Keratinocyte (primary cell): ENCODE results near the gene SYNPR. TPM values are rescaled to one million over a fixed set of nuclear protein-coding genes. Genes with fewer than 3 reads are reported as not detected.

ENCODE experiments used
- DNase-seq: peaks from one replicate; pipeline ENCODE4 v3.0.0-alpha.2; 2011; ENCODE audit warnings: low read depth, missing footprints, low spot score
- FAIRE-seq: peaks from 2 replicates; lab custom pipeline; 2011; peaks lifted over from hg19 to GRCh38; lab: Jason Lieb, UNC
- H2AFZ ChIP-seq: 2 replicates; pipeline ENCODE4 v1.6.0; 2012; ENCODE audit warnings: low read length, control low read depth, inconsistent platforms; ENCODE audit not compliant: control insufficient read depth
- H3K27ac ChIP-seq: 2 replicates; pipeline ENCODE4 v1.5.1; 2011; ENCODE audit warnings: low read length; ENCODE audit not compliant: control insufficient read depth, insufficient read depth
- H3K27me3 ChIP-seq: 3 replicates; pipeline ENCODE4 v1.6.0; 2011; ENCODE audit warnings: low read length; ENCODE audit not compliant: control insufficient read depth, insufficient read depth; ENCODE audit errors: extremely low read depth
- H3K36me3 ChIP-seq, 2 experiments: 2 replicates in 1 of 2; 3 replicates in 1 of 2; pipeline ENCODE4 v1.5.1; 2011; ENCODE audit warnings: low read length in 2 of 2, mild to moderate bottlenecking in 1 of 2; ENCODE audit not compliant: control insufficient read depth in 2 of 2, insufficient read depth in 2 of 2; ENCODE audit errors: extremely low read depth in 1 of 2
- H3K4me1 ChIP-seq: 3 replicates; pipeline ENCODE4 v1.5.1; 2011; ENCODE audit warnings: low read length; ENCODE audit not compliant: control insufficient read depth, insufficient read depth; ENCODE audit errors: extremely low read depth
- H3K4me2 ChIP-seq: 3 replicates; pipeline ENCODE4 v1.6.0; 2011; ENCODE audit warnings: low read depth, low read length; ENCODE audit not compliant: control insufficient read depth, insufficient read depth; ENCODE audit errors: extremely low read depth
- H3K4me3 ChIP-seq, 3 experiments: fragments of 200-600 bp in 1 of 3; sonication (generic) in 1 of 3; 2 replicates in 2 of 3; 3 replicates in 1 of 3; pipeline ENCODE4 v1.5.1; 2011 to 2016; ENCODE audit warnings: low read length in 3 of 3, mild to moderate bottlenecking in 3 of 3, control low read depth in 2 of 3, inconsistent platforms in 1 of 3, low read depth in 1 of 3, mixed read lengths in 1 of 3, mixed run types in 1 of 3, moderate library complexity in 1 of 3; ENCODE audit not compliant: control insufficient read depth in 2 of 3, insufficient read depth in 2 of 3; ENCODE audit errors: extremely low read depth in 1 of 3
- H3K79me2 ChIP-seq: 2 replicates; pipeline ENCODE4 v1.6.0; 2012; ENCODE audit warnings: low read length; ENCODE audit not compliant: control insufficient read depth, insufficient read depth
- H3K9ac ChIP-seq: 3 replicates; pipeline ENCODE4 v1.6.0; 2011; ENCODE audit warnings: low read length; ENCODE audit not compliant: control insufficient read depth, insufficient read depth; ENCODE audit errors: extremely low read depth
- H3K9me1 ChIP-seq: 3 replicates; pipeline ENCODE4 v1.6.0; 2011; ENCODE audit warnings: low read length; ENCODE audit not compliant: control insufficient read depth, insufficient read depth; ENCODE audit errors: extremely low read depth
- H3K9me3 ChIP-seq: 2 replicates; pipeline ENCODE4 v1.5.1; 2012; ENCODE audit warnings: low read depth, low read length; ENCODE audit not compliant: control insufficient read depth
- H4K20me1 ChIP-seq: 3 replicates; pipeline ENCODE4 v1.6.0; 2011; ENCODE audit warnings: low read length; ENCODE audit not compliant: control insufficient read depth, insufficient read depth; ENCODE audit errors: extremely low read depth
- EZH2 ChIP-seq: IDR thresholded peaks from one replicate; pipeline ENCODE4 v1.6.1; 2012; ENCODE audit warnings: inconsistent platforms, mild to moderate bottlenecking, low read length, moderate library complexity
- dilution Hi-C: fragments of 300-500 bp; cut with MboI; formaldehyde crosslinking; loops from one replicate; pipeline ENCODE4 v1.7.0; 2020; ENCODE audit warnings: low sequenced_read_pairs; ENCODE audit not compliant: extremely low pct_ligation_motif_present
- polyA plus RNA-seq, 5 experiments: library from polyadenylated mRNA; depleted of rRNA in 3 of 5; stranded (reverse) in 3 of 5; stranded (forward) in 1 of 5; unstranded in 1 of 5; fragments of >200 nt; gene quantifications; 1 replicate in 1 of 5; 2 replicates in 3 of 5; 3 replicates in 1 of 5; pipeline versions ENCODE4 v1.2.1 to v1.2.3, GENCODE V29; 2011 to 2012; ENCODE audit warnings: missing spikeins in 2 of 5, low read depth in 1 of 5, low replicate concordance in 1 of 5
- TF ChIP-seq, protein P1 (sequence below), 3 experiments: IDR thresholded peaks in 1 of 3; conservative IDR thresholded peaks in 1 of 3; optimal IDR thresholded peaks in 1 of 3; 2 replicates in 2 of 3; 3 replicates in 1 of 3; pipeline versions ENCODE3 to v1.5.1; 2011; ENCODE audit warnings: low read length in 3 of 3, mild to moderate bottlenecking in 3 of 3, moderate library complexity in 2 of 3, control low read depth in 1 of 3, inconsistent platforms in 1 of 3; ENCODE audit not compliant: insufficient read depth in 2 of 3; ENCODE audit errors: extremely low read depth in 1 of 3

Gene SYNPR
- polyA plus RNA-seq, 1 donor (not counting 4 experiments of a cell fraction or from before 2014, with no cell fraction given) = not detected

DNA sequence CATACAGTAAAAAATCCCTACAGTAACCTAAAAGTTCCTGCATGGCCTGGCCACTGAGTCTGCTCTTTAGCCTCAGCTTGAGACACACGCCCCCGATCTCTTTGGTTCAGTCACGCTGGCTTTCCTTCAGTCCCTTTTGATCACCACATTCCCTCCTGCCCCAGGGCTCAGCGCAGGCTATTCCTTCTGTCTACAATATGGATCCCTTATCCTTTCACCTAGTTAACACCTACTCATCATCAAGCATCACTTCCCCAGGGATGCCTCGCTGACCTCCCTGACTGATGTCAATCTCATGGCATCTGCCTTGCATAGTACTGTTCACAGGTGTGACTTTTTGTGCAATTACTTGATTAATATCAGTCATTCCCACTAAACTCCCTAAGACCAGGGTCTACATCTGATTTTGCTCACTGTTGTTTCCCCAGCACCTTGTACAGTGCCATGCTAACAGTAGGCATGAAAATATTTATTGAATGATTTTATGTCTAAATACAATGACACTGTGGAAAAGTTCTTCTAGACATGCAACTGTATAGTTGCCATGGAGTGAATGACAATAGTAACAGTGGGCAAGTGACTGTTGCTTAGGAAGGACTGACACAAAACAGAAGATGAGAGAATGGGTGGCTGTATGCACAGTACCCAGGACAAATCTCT is 374.1 kb downstream of the SYNPR start, which contains the start of gene SNTN:
SNTN (plus strand) TSS at position 610 of the 660 bp plus-strand sequence; CDS start at position 623, 13 bp downstream.
- no peaks in the 10 kb centered on the region for H3K4me1 ChIP-seq
- no peak within 1 kb of the TSS for H3K27ac ChIP-seq
- H3K27me3 ChIP-seq = no peaks in the 10 kb centered on the region
- H3K9me3 ChIP-seq = no peaks in the 10 kb centered on the region
- H3K79me2 ChIP-seq = no peaks in the 10 kb centered on the region
- dilution Hi-C loops = no loop called here
- no peaks in the 10 kb centered on the region for H4K20me1 ChIP-seq
- no peak for DNase-seq
- H3K9ac ChIP-seq = no peak within 1 kb of the TSS
- H3K36me3 ChIP-seq = no peaks in the 10 kb centered on the region
- no peak for TF ChIP-seq EZH2
- TF ChIP-seq, protein P1, sequence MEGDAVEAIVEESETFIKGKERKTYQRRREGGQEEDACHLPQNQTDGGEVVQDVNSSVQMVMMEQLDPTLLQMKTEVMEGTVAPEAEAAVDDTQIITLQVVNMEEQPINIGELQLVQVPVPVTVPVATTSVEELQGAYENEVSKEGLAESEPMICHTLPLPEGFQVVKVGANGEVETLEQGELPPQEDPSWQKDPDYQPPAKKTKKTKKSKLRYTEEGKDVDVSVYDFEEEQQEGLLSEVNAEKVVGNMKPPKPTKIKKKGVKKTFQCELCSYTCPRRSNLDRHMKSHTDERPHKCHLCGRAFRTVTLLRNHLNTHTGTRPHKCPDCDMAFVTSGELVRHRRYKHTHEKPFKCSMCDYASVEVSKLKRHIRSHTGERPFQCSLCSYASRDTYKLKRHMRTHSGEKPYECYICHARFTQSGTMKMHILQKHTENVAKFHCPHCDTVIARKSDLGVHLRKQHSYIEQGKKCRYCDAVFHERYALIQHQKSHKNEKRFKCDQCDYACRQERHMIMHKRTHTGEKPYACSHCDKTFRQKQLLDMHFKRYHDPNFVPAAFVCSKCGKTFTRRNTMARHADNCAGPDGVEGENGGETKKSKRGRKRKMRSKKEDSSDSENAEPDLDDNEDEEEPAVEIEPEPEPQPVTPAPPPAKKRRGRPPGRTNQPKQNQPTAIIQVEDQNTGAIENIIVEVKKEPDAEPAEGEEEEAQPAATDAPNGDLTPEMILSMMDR (optimal IDR thresholded peaks at IDR 0.05 in 1 of 3, IDR thresholded peaks at IDR 0.05 in 1 of 3, conservative IDR thresholded peaks at IDR 0.05 in 1 of 3; ENCODE audit: extremely low read depth in 1 of 3, insufficient read depth in 2 of 3, low read length in 3 of 3) = no peak
- H3K4me3 ChIP-seq = no peak within 1 kb of the TSS
- no peak within 1 kb of the TSS for H3K4me2 ChIP-seq
- no peak within 1 kb of the TSS for H2AFZ ChIP-seq
- no peak for FAIRE-seq
- no peaks in the 10 kb centered on the region for H3K9me1 ChIP-seq

DNA sequence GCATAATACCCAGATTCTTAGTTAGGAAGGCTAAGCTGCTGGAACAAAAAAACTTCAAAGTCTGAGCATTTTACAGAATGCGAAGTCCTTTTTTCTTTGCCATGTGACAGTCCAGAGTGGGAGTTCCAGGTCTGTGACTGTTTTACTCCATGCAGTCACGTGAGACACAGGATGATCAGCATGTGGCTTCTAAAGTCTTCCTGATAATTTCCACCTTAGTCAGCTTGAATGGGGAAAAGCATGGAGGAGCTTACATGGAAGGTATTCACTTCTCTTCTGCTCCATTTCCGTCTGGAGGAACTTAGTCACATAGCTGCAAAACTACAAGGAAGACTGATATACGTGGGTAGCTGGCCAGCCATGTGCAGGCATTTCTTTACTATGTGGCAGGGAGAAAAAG is 376.1 kb downstream of the SYNPR start:
- H2AFZ ChIP-seq = no peak overlapping the region
- FAIRE-seq = no peak
- no peaks in the 10 kb centered on the region for H3K79me2 ChIP-seq
- H3K4me1 ChIP-seq = no peaks in the 10 kb centered on the region
- no peak overlapping the region for H3K9ac ChIP-seq
- H3K4me3 ChIP-seq = no peak overlapping the region
- no peaks in the 10 kb centered on the region for H3K27me3 ChIP-seq
- H4K20me1 ChIP-seq = no peaks in the 10 kb centered on the region
- H3K4me2 ChIP-seq = no peak overlapping the region
- no peaks in the 10 kb centered on the region for H3K36me3 ChIP-seq
- dilution Hi-C loops = no loop called here
- no peaks in the 10 kb centered on the region for H3K9me1 ChIP-seq
- no peak for DNase-seq
- no peaks in the 10 kb centered on the region for H3K9me3 ChIP-seq
- no peak overlapping the region for H3K27ac ChIP-seq
- TF ChIP-seq EZH2 = no peak
- TF ChIP-seq, protein P1 (optimal IDR thresholded peaks at IDR 0.05 in 1 of 3, IDR thresholded peaks at IDR 0.05 in 1 of 3, conservative IDR thresholded peaks at IDR 0.05 in 1 of 3; ENCODE audit: extremely low read depth in 1 of 3, insufficient read depth in 2 of 3, low read length in 3 of 3) = no peak
